ENCODE measurements around the gene EAF1.
"Not testable (repeated sequence)": the region's sequence is repeated elsewhere in the genome, so short reads cannot be mapped to it uniquely, and the experiment has no call there.

Gene EAF1

GRCh38 chr3:15453991-15454625 is 26.7 kb downstream of the EAF1 start:
- no peak for TF ChIP-seq CTCF (IDR thresholded peaks at IDR 0.05; ENCODE audit: low read depth, low read length)
- H3K4me3 ChIP-seq (ENCODE audit: low read depth, low read length), result no peak overlapping the region

- no peak overlapping the region for H3K4me3 ChIP-seq (ENCODE audit: low read depth, low read length)
- no peak for TF ChIP-seq CTCF (IDR thresholded peaks at IDR 0.05; ENCODE audit: low read depth, low read length)
Measured at GRCh38 chr3:15454965-15455364, 27.6 kb downstream of the EAF1 start.

- TF ChIP-seq CTCF (IDR thresholded peaks at IDR 0.05; ENCODE audit: low read depth, low read length), result no peak
- H3K4me3 ChIP-seq (ENCODE audit: low read depth, low read length), result no peak overlapping the region
Measured at GRCh38 chr3:15455756-15456155, 28.4 kb downstream of the EAF1 start.

GRCh38 chr3:15456321-15456720 is 28.9 kb downstream of the EAF1 start:
- H3K4me3 ChIP-seq (ENCODE audit: low read depth, low read length), result no peak overlapping the region
- TF ChIP-seq CTCF (IDR thresholded peaks at IDR 0.05; ENCODE audit: low read depth, low read length), result no peak

DNA sequence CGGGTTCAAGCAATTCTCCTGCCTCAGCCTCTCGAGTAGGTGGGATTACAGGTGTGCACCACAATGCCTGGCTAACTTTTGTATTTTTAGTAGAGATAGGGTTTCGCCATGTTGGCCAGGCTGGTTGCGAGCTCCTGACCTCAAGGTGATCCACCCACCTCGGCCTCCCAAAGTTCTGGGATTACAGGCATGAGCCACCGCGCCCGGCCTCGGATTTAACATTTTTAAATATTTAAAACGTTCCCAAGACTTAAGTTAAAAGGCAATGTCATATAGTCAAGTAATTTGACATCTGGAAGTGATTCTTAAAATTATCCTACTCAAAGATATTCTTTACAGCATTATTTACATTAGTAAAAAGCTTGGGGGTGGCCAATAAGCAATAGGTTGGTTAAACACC is 29.5 kb downstream of the EAF1 start:
- not testable (repeated sequence) for H3K4me3 ChIP-seq (ENCODE audit: low read depth, low read length)

DNA sequence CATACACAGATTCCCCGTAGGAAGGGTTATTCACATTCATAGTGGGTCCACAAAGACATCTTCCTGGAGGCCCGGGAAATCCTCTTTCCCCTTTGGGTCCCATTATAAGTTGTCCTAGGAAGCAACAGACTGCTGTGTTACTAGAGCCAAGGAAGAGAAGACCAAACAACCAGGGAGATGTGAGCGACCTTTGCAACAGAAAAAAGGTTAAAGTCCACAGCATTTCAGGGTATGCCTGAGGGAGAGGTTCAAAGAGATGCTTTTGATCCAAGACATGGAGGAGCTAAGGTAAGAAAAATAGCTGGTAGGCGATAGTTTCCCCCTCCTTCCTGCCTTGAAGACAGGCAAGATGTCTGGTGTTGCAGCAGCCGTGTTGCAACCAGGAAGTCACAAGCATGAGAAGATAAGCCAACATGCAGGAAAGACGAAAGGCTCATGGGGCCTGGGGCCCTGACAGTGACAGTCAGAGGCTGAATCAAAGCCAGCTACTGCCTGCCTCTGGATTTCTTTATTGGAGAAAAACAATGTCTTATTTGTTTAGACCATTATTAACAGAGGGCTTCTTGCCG is 30.9 kb downstream of the EAF1 start:
- TF ChIP-seq CTCF (IDR thresholded peaks at IDR 0.05; ENCODE audit: low read depth, low read length), result no peak

GRCh38 chr3:15460891-15461531 is 33.6 kb downstream of the EAF1 start:
- no peak overlapping the region for H3K4me3 ChIP-seq (ENCODE audit: low read depth, low read length)
- TF ChIP-seq CTCF (IDR thresholded peaks at IDR 0.05; ENCODE audit: low read depth, low read length), result no peak

More for the DNA sequence above, 30.9 kb downstream of the EAF1 start:
- no peak overlapping the region for H3K4me3 ChIP-seq (ENCODE audit: low read depth, low read length)

Measured in WI38 (cell line).